Panc1 (cell line): ENCODE measurements around the gene HORMAD1. TPM values are rescaled to one million over a fixed set of nuclear protein-coding genes. Genes with fewer than 3 reads are reported as not detected.
A peak's percentile ranks its signal among the peaks of the same experiment; 100 is the strongest.

Source experiments
- ATAC-seq: fragments of 200-7000 bp; cut with Tn5 transposase; 2 replicates; pipeline ENCODE4 v1.9.1; 2020; ENCODE audit warnings: mild to moderate bottlenecking, moderate library complexity
- BruUV-seq: library from RNA; stranded (reverse); fragments of 400-500 nt; replicated peaks from 2 replicates; lab custom pipeline; 2021; lab: Mats Ljungman, UMichigan
- CTCF ChIA-PET: fragments of 300-600 bp; sonication (Branson Sonifier 250); formaldehyde crosslinking; loops from one replicate; lab custom pipeline; 2022; ENCODE audit warnings: antibody characterized with exemption; lab: Charles Lee
- POLR2A ChIA-PET: fragments of 300-600 bp; sonication (Branson Sonifier 250); formaldehyde crosslinking; loops from one replicate; lab custom pipeline; 2022; ENCODE audit warnings: antibody characterized with exemption; lab: Charles Lee
- DNase-seq: peaks from one replicate; pipeline ENCODE4 v3.0.0-alpha.2; 2010; ENCODE audit warnings: low read depth, low spot score
- H3K27ac ChIP-seq: 2 replicates; pipeline ENCODE4 v1.5.1; 2011; ENCODE audit warnings: mild to moderate bottlenecking, low read length, inconsistent platforms
- H3K27me3 ChIP-seq: fragments of 200-500 bp; sonication (Bioruptor generic); 2 replicates; pipeline ENCODE4 v1.6.0; 2014; ENCODE audit warnings: low read length, inconsistent platforms; ENCODE audit not compliant: control insufficient read depth, insufficient read depth
- H3K36me3 ChIP-seq: fragments of 200-500 bp; sonication (Bioruptor generic); 2 replicates; pipeline ENCODE4 v1.5.1; 2014; ENCODE audit warnings: inconsistent platforms, mild to moderate bottlenecking, low read length, moderate library complexity; ENCODE audit not compliant: control insufficient read depth, insufficient read depth
- H3K4me1 ChIP-seq: 2 replicates; pipeline ENCODE4 v1.5.1; 2011; ENCODE audit warnings: inconsistent platforms, mild to moderate bottlenecking, low read length, moderate library complexity; ENCODE audit not compliant: control insufficient read depth, insufficient read depth
- H3K4me3 ChIP-seq, 2 experiments: 2 replicates each; pipeline ENCODE4 v1.5.1; 2011 to 2012; ENCODE audit warnings: low read depth in 2 of 2, low read length in 2 of 2, mild to moderate bottlenecking in 2 of 2, inconsistent platforms in 1 of 2, moderate library complexity in 1 of 2
- H3K9me3 ChIP-seq: fragments of 200-500 bp; sonication (Bioruptor generic); 2 replicates; pipeline ENCODE4 v1.5.1; 2014; ENCODE audit warnings: low read depth, mild to moderate bottlenecking, inconsistent platforms, low read length, moderate library complexity; ENCODE audit not compliant: control insufficient read depth, insufficient read depth
- POLR2AphosphoS5 ChIP-seq: IDR thresholded peaks from 2 replicates; pipeline ENCODE4 v1.6.1; 2012; ENCODE audit warnings: mild to moderate bottlenecking, low read depth, low read length, moderate library complexity
- SIN3A ChIP-seq: IDR thresholded peaks from 2 replicates; pipeline ENCODE4 v1.6.1; 2012; ENCODE audit warnings: low read depth, mild to moderate bottlenecking, low read length, moderate library complexity, borderline replicate concordance; ENCODE audit not compliant: insufficient read depth
- TCF7L2 ChIP-seq: IDR thresholded peaks from 2 replicates; pipeline ENCODE4 v1.6.1; 2011; ENCODE audit warnings: mild to moderate bottlenecking, low read depth, low read length, inconsistent platforms
- in situ Hi-C: cut with HindIII; loops from 2 replicates; pipeline ENCODE4 v1.10.0; 2016; ENCODE audit warnings: low sequenced_read_pairs, low pct_unique_long_range_greater_than_20kb
- intact Hi-C: fragments of 100-400 bp; cut with micrococcal nuclease; formaldehyde crosslinking; loops from one replicate; pipeline ENCODE4 v1.10.0; 2022; ENCODE audit not compliant: unreplicated experiment
- total RNA-seq: library from RNA; stranded (reverse); gene quantifications from one replicate; pipeline ENCODE4 v1.2.1, GENCODE V29; 2021; ENCODE audit not compliant: unreplicated experiment
- TF ChIP-seq, protein P1 (sequence below): fragments of 450-650 bp; IDR thresholded peaks from 2 replicates; pipeline ENCODE4 v1.5.1; 2017; ENCODE audit warnings: mild to moderate bottlenecking
- TF ChIP-seq, protein P2 (sequence below), 2 experiments: IDR thresholded peaks; 2 replicates each; pipeline ENCODE4 v1.6.1; 2011 to 2012; ENCODE audit warnings: low read depth in 2 of 2, control low read depth in 1 of 2, low read length in 1 of 2, mild to moderate bottlenecking in 1 of 2, moderate library complexity in 1 of 2; ENCODE audit not compliant: insufficient read depth in 1 of 2

The HORMAD1 gene
- total RNA-seq, 1 experiment from 2014 or later = not detected

DNA sequence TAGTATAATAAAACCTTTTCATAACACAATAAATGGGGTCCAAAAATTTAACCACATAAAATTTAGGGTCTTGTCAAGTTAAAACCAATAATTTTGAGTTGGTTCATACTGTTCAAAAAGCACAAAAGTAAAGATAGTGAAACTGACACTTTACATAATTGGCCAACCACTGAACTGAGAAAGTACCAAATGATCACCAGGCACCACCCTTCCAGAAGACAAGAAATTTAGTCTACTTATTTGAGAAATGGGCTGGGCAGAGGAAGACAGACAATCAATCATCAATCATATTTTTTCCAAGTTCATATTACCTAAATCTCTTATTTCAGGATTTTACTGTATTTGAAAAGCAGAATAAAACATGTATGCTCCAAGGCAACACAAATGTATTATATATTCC, 17.3 kb downstream of the HORMAD1 start:
- DNase-seq = no peak
- POLR2A ChIA-PET = interaction anchor here (0.7 kb wide), 1 partner anchor 76 kb away, joined by 3 read pairs; no protein-coding TSS in a partner anchor
- no peak for ATAC-seq
- in situ Hi-C loops = no loop called here
- H3K27ac ChIP-seq = no peak overlapping the region
- no peaks in the 10 kb centered on the region for H3K36me3 ChIP-seq
- H3K4me1 ChIP-seq = no peaks in the 10 kb centered on the region
- H3K9me3 ChIP-seq = no peaks in the 10 kb centered on the region
- TF ChIP-seq SIN3A (no peak), TCF7L2 (no peak), POLR2AphosphoS5 (no peak)
- TF ChIP-seq, protein P1, sequence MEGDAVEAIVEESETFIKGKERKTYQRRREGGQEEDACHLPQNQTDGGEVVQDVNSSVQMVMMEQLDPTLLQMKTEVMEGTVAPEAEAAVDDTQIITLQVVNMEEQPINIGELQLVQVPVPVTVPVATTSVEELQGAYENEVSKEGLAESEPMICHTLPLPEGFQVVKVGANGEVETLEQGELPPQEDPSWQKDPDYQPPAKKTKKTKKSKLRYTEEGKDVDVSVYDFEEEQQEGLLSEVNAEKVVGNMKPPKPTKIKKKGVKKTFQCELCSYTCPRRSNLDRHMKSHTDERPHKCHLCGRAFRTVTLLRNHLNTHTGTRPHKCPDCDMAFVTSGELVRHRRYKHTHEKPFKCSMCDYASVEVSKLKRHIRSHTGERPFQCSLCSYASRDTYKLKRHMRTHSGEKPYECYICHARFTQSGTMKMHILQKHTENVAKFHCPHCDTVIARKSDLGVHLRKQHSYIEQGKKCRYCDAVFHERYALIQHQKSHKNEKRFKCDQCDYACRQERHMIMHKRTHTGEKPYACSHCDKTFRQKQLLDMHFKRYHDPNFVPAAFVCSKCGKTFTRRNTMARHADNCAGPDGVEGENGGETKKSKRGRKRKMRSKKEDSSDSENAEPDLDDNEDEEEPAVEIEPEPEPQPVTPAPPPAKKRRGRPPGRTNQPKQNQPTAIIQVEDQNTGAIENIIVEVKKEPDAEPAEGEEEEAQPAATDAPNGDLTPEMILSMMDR = no peak
- TF ChIP-seq, protein P2, sequence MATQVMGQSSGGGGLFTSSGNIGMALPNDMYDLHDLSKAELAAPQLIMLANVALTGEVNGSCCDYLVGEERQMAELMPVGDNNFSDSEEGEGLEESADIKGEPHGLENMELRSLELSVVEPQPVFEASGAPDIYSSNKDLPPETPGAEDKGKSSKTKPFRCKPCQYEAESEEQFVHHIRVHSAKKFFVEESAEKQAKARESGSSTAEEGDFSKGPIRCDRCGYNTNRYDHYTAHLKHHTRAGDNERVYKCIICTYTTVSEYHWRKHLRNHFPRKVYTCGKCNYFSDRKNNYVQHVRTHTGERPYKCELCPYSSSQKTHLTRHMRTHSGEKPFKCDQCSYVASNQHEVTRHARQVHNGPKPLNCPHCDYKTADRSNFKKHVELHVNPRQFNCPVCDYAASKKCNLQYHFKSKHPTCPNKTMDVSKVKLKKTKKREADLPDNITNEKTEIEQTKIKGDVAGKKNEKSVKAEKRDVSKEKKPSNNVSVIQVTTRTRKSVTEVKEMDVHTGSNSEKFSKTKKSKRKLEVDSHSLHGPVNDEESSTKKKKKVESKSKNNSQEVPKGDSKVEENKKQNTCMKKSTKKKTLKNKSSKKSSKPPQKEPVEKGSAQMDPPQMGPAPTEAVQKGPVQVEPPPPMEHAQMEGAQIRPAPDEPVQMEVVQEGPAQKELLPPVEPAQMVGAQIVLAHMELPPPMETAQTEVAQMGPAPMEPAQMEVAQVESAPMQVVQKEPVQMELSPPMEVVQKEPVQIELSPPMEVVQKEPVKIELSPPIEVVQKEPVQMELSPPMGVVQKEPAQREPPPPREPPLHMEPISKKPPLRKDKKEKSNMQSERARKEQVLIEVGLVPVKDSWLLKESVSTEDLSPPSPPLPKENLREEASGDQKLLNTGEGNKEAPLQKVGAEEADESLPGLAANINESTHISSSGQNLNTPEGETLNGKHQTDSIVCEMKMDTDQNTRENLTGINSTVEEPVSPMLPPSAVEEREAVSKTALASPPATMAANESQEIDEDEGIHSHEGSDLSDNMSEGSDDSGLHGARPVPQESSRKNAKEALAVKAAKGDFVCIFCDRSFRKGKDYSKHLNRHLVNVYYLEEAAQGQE (IDR thresholded peaks at IDR 0.05; ENCODE audit: insufficient read depth in 1 of 2, low read depth in 2 of 2, low read length in 1 of 2) = no peak
- intact Hi-C loops = no loop called here
- no TSS peak for BruUV-seq
- CTCF ChIA-PET = no interaction called here
- no peak overlapping the region for H3K4me3 ChIP-seq
- peaks cover 3% of the 10 kb centered on the region; the same call in 1 of the 2 replicates for H3K27me3 ChIP-seq

DNA sequence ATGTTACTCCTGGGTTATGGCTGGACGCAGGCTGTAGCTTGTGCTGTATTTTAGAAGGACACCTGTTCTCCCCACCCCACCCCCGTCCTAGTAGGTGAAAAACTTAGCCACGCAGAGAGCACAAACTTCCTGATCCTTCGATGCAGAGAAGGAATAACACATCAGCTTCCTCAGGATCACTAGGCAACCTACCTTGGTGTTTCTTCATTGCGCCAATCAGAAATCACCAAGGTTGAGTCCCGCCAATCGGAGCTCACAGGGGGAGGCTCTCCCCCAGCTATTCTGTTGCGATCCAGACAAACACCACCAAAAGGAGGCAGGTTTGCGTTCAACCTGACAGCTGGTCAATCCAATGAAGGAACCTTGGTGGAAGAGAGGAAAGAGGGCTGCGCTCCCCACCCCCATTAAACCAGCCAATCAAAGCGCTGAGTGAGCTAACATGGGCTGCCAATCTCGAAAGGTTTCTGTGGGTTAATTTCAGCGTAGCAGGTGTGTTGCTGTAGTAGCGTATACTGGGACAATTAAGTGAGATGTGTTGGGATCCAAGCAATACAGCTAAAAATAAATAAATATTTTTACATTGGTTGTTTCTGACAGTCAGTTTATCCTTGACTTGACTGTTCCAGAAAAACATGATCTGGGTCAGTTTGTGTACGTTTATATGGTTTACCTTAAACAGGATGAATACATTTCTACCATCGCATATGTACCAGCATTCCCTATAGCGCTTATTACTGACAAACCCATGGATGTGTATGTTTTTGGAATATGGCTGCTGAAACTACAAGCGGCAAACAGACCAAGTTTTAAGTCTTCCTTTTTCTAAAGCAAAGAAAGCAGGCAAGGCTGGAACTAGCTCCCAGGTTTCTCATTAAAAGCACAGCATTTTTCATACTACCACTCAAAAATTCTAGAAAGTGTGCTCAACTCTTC, 23.4 kb downstream of the HORMAD1 start, which contains the start of gene GOLPH3L:
Gene GOLPH3L, minus strand, starts transcription at position 160 of the 933 bp plus-strand sequence. CDS start 2,316 bp downstream, outside the sequence.
- TF ChIP-seq, protein P1 = no peak
- TF ChIP-seq POLR2AphosphoS5 (peak; percentile 74; the same call in 1 of the 2 replicates), TCF7L2 (no peak), SIN3A (0 out of 2 replicates have a peak, but pooled peaks have one; percentile 14)
- TF ChIP-seq, protein P2 (IDR thresholded peaks at IDR 0.05; ENCODE audit: insufficient read depth in 1 of 2, low read depth in 2 of 2, low read length in 1 of 2) = no peak
- H3K4me1 ChIP-seq = peaks cover 8% of the 10 kb centered on the region; the same call in 1 of the 2 replicates
- H3K27ac ChIP-seq = peak within 1 kb of the TSS; percentile 90
- no peaks in the 10 kb centered on the region for H3K9me3 ChIP-seq
- ATAC-seq = peak; percentile 100
- peaks cover 10% of the 10 kb centered on the region for H3K36me3 ChIP-seq
- in situ Hi-C loops (no loop called here), intact Hi-C loops (no loop called here)
- H3K4me3 ChIP-seq = peak within 1 kb of the TSS; percentile 81 to 83
- DNase-seq = peak; percentile 98
- peaks cover 3% of the 10 kb centered on the region; the same call in 1 of the 2 replicates for H3K27me3 ChIP-seq
- ChIA-PET CTCF (interaction anchor here (0.6 kb wide), 2 partner anchors 248 to 604 kb away, joined by 3 to 4 read pairs; no protein-coding TSS in a partner anchor), POLR2A (interaction anchor here (0.5 to 1.0 kb wide), 9 partner anchors 10 to 939 kb away, joined by 3 to 12 read pairs (median 4); partner anchors contain the start of genes MCL1 and RPRD2)
- no TSS peak for BruUV-seq
